TTC549 (cell line): Measurements from ENCODE around the gene CHD5.
"Not testable (repeated sequence)": the region's sequence is repeated elsewhere in the genome, so short reads cannot be mapped to it uniquely, and the experiment has no call there.

Experiments used
- FAIRE-seq: peaks from 2 replicates; lab custom pipeline; 2012; peaks lifted over from hg19 to GRCh38; lab: Jason Lieb, UNC

CHD5 gene

GRCh38 chr1:6083801-6084446, 96.2 kb downstream of the CHD5 start:
- FAIRE-seq, result no peak

- no peak for FAIRE-seq
These were observed 96.7 kb downstream of the CHD5 start for GRCh38 chr1:6083385-6083784.

- no peak for FAIRE-seq
These were observed 97.6 kb downstream of the CHD5 start for GRCh38 chr1:6082430-6082971.

DNA sequence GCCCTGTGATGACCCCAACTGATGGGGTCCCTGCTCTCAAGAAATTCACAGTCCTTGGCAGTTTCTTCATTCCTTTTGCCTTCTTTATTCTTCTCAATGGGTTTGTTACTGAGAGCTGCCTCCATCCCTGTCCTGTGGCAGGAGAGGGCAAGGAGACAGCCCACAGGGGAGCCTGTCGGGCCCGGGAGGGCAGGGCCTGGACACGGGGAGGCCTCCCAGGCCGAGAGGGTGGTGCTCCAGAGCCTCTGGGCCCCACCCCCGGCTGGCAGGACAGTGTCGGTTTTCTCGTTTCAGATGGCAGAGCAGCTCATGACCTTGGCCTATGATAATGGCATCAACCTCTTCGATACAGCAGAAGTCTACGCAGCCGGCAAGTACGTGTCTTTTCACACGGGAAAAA, 98.2 kb downstream of the CHD5 start:
- FAIRE-seq, result no peak

DNA sequence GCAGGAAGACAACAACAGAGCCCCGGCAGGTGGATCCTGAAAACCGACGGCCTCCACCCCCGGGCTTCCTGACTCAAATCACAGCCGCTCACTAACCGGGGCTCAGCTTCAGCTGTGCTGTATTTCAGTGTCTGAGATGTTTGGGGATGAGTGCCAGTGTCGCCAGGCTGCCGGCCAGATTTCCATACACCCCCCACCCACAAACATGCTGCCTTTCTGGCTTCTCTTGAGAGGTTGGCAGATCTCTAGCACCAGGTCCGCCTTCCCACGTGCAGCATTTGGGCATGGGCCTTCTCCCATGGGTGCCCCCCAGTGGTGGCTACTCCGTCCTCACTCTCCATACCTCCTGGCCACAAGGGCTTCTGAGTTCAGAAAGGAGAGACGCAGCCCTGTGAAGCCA, 99.7 kb downstream of the CHD5 start:
- no peak for FAIRE-seq

- no peak for FAIRE-seq
These were observed 102.2 kb downstream of the CHD5 start for GRCh38 chr1:6077919-6078318.

DNA sequence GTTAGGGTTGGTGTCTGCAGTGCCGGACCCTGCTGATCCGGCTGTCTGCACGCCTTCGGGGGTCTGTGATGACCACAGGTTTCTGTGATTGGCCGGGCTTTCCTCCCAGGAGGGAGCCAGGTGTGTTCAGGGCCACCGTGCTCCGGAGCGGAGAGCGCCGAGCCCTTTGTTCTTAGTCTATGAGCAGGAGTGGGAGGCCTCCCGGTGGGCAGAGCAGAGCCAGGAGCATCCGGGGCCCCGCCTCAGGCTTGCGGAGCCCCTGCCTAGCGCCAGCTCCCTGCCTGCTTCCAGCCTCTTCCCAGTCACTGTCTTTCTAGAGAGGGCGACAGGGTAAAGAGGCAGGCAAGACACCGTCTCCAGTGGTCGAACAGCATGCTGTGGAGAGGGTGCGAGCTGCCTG, 102.6 kb downstream of the CHD5 start:
- FAIRE-seq, result no peak

- not testable (repeated sequence) for FAIRE-seq
These were observed 103.1 kb downstream of the CHD5 start for GRCh38 chr1:6077061-6077460.

DNA sequence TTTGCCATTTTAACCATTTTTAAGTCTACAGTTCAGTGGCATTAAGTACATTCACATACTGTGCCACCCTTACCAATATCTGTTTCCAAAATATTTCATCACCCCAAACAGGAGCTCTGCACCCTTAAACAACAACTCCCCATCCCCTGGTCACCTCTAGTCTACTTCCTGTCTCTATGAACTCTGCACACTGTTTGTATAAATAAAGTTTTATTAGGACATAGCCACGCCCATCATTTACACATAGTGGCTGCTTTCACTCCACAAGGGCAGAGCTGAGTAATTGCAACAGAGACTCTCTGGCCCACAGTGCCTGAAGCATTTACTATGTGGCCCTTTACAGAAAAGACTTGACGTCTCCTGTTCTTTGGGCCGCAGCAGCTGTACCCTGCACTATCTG, 104.4 kb downstream of the CHD5 start:
- no peak for FAIRE-seq

DNA sequence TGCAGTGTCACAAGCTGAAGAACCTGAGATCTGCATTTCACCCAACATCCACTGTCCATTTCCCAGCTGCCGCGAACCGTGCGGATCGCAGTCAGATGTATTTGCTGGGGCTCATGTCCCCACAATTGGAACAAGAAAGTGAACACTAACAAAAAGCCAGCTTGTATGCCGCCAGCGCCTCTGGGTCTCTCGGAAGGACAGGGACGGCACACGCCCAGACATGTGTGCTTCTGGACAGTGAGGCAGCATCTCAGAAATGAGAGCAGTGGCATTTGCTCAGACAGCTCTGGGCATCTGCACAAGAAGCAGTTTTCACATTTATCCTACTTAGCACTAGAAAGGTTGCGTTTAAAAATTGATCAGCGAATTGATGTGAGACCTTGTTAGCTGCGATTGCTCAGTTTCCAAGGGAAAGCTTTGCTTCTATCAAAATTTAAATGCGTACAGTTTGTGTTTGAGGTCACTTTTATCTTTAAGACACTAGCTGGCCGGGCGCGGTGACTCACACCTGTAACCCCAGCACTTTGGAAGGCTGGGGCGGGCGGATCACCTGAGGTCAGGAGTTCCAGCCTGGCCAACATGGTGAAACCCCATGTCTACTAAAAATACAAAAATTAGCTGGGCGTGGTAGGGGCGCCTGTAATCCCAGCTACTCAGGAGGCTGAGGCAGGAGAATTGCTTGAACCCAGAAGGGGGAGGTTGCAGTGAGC, 105.8 kb downstream of the CHD5 start:
- FAIRE-seq, result no peak

GRCh38 chr1:6073480-6074053, 106.6 kb downstream of the CHD5 start:
- no peak for FAIRE-seq

DNA sequence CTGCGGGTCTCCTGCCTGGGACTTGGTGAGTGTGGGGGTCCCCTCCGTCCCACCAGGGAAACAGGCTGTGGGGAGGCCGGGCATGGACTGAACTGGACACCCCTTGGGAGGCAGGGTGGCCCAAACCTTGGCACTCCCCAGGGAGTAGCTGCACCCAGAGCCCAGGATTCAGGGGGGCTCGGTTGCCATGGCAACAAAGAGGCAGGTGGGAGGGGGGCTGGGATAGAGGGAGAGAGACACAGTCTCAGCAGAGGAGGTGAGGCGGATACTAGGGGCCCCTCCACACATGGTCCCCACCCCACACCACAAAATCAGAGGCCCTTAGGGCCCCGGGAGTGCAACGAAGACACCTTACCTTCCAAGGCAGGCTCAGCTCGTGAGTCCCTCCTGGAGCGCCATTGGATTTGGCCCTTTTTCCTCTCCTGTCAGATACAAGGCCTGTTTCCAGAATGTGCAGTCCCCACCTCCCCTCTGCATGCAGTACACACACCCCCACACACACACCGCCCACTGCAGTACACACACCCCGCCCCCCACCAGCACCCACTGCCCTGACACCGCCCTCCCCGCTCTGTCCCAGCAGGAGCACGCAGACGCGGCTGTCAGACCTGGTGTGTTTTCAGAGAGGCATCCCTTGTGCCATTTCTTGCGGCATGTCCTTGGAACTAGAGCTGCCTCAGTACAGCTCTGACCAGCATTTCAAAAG, 107.2 kb downstream of the CHD5 start:
- FAIRE-seq, result no peak

DNA sequence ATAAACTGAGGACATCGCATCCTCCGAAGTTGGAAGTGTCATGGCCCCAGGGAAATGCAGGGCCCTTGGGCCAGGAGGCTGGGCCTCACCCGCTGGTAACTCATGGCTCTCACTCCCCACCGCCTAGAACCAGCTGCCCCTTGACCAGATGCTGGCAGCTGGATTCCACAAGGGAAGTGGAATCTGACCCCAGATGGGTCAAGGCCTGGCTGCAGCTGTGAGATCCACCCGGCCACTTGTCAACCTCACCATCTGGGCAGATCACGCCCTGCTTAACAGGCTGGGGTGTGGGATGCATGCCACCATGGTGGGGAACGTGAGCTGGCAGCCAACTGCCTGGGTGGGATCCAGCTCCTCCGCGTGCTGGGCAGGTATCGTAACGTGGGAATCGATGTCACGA, 108.9 kb downstream of the CHD5 start:
- FAIRE-seq, result no peak

DNA sequence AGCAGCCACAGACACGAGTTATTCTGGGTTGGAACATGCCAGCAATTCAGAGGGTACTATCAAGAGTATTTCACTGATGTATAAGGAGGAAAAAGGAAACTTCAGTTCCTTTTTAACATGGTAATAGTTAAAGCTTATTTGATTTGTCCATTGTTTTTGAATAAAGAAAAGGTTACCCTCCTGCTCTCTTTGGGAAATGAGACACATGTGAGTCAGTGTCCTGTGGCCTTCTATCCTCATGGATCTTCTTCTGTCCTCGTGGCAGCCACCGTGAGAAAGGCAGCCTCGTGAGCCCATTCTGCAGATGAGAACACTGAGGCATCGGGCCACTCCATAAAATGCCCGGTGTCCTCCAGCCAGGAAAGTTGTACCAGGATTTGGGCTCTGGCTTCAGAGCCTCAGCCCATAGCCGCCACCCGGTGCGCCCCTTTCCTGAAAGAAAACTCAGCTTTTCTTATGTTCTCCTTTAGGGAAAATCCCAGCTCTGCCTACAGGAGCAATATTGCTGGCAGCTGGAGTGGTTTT, 109.6 kb downstream of the CHD5 start:
- FAIRE-seq, result no peak

DNA sequence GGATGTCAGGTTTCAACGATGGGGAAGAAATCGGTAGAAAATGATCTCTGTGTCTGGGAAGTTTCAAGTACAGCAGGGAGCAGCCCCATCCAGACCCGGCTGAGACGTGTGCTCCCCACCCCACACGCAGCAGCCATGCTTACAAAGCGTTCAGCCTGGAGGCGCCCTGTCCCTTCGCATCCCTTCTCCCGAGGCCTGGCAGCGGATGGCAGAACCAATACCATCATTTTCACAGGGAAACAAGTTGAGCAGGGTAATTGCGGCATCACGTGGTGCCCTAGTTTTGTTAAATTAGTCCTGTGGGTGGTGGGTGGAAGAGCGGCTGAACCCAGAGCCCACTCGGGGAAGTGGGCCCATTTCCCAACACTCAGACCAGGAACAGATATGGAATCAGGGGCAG, 110.5 kb downstream of the CHD5 start:
- no peak for FAIRE-seq

- no peak for FAIRE-seq
These were observed 111.2 kb downstream of the CHD5 start for GRCh38 chr1:6068932-6069331.

DNA sequence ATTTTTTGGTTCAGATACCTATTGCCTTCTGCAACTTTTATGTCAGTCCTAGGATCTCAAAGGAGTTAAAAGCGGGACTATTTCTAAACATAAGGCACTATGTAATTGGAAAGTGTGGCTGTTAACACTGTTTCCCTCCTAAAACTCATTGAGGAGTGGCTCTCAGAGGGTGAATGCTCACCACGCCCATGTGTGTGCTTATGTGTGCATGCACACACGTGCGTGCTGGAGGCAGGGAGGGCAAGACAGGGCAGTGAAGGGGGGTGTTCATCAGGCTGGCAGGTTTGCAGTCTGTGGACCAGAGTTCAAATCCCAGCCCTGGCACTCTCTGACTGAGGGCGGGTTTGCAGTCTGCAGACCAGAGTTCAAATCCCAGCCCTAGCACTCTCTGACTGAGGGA, 112.0 kb downstream of the CHD5 start:
- FAIRE-seq, result no peak

GRCh38 chr1:6066680-6067079, 113.4 kb downstream of the CHD5 start:
- FAIRE-seq, result no peak

DNA sequence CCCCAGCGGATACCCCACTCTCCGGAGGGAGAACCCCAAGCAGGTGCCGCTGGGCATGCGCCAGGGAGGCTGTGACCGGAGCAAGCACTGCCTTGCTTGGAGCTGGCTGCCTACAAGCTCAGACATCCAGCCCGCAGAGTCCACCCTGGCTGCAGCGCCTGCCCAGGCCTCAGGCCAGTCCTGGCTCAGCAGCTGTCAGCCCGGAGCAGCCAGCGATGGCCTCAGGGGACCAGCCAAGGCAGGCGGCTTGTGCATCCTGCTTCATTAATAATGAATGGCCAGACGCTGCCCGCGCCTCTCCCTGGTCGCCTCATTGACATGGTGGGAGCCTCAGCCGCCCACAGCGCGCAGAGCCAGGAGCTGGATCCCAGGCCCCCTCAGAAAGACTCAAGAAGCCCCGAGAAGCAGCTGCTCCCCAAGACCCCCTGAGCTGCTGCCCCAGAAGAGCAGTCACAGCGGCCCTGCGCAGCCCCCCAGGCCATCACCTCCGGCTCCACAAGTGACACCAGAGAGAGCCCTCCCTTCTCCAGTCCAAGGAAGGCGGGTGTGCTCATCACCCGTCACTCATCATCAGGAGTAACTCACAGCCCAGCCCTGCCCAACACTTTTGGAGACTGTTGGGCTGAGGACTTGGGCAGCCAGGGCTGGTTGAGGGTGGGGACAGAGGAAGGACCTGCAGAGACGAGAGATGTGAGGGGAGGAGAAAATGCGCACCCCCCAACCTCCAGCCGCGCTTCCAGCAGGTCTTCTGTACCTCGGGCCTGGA, 114.8 kb downstream of the CHD5 start:
- no peak for FAIRE-seq

DNA sequence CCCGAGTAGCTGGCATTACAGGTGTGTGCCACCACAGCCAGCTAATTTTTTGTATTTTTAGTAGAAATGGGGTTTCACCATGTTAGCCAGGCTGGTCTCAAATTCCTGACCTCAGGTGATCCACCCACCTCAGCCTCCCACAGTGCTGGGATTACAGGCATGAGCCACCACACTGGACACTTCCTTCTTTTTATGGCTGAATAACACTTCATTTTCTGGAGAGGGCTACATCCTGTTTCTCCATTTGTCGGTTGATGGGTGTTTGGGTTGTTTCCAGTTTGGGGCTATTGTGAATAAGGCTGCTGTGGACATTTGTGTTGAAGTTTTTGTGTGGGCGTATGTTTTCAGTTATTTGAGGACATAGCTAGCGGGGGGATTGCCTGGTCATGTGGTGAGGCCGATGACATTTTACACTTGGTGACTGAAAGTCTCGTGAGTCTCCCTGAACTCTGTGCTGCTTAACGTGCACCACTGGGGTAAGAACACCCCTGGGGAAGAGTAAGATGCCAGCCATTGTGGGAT, 116.5 kb downstream of the CHD5 start:
- not testable (repeated sequence) for FAIRE-seq

DNA sequence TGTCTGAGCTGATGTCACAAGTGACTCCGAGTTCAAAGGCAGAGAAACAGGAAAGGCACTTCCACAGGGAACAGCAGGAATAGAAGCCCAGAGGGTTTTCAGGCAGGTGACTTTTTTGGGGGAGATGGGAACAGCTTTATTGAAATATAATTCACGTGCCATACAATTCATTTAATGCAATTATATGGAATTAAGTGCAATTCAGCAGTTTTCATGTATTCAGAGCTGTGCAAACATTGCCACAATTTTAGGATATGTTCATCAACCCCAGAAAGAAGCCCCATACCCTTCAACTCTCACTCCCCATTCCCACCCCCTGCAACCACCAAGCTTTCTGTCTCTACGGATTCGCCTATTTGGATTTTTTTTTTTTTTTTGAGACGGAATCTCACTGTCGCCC, 117.5 kb downstream of the CHD5 start:
- no peak for FAIRE-seq

- FAIRE-seq, result no peak
These were observed 120.3 kb downstream of the CHD5 start for GRCh38 chr1:6059866-6060265.
